Muscle of back (tissue), 11 donors: ENCODE measurements around the gene CR2. TPM values are rescaled to one million over a fixed set of nuclear protein-coding genes. Genes with fewer than 3 reads are reported as not detected.
"Not testable (repeated sequence)": the region's sequence is repeated elsewhere in the genome, so short reads cannot be mapped to it uniquely, and the experiment has no call there.

Source experiments
- DNase-seq, 3 donors: peaks; one replicate each; pipeline versions ENCODE4 v3.0.0 to v3.0.0-alpha.2; 2013
- polyA plus RNA-seq, 10 donors: library from polyadenylated mRNA; unstranded; fragments of 120-200 nt; gene quantifications; one replicate each; pipeline ENCODE4 v1.2.1, GENCODE V29; 2013; ENCODE audit not compliant: insufficient read length in 10 of 10

The CR2 gene
- polyA plus RNA-seq, 10 donors: 0.04 to 0.88 (median 0.19) TPM; not detected in 1

GRCh38 chr1:207444514-207445217 is 9.5 kb upstream of the CR2 start:
- no peak for DNase-seq

GRCh38 chr1:207453710-207454045 is 450 bp upstream of the CR2 start:
- DNase-seq: no peak

- peak in 1 of 3 donors; percentile 1 for DNase-seq
These were observed 1.1 kb downstream of the CR2 start for GRCh38 chr1:207455183-207455754.

GRCh38 chr1:207458414-207458813 is 4.3 kb downstream of the CR2 start:
- no peak for DNase-seq

- DNase-seq: no peak
These were observed 4.9 kb downstream of the CR2 start for GRCh38 chr1:207459008-207459407.

- DNase-seq: no peak
These were observed 7.5 kb downstream of the CR2 start for GRCh38 chr1:207461649-207462048.

- DNase-seq: no peak
These were observed 8.4 kb downstream of the CR2 start for GRCh38 chr1:207462535-207462934.

GRCh38 chr1:207463021-207463420 is 8.9 kb downstream of the CR2 start:
- no peak for DNase-seq

- no peak for DNase-seq
These were observed 9.4 kb downstream of the CR2 start for GRCh38 chr1:207463571-207463970.

GRCh38 chr1:207470927-207471326 is 16.8 kb downstream of the CR2 start:
- DNase-seq: no peak

GRCh38 chr1:207474210-207474609 is 20.1 kb downstream of the CR2 start:
- DNase-seq: no peak

- DNase-seq: no peak
These were observed 32.1 kb downstream of the CR2 start for GRCh38 chr1:207486198-207486597.

GRCh38 chr1:207487636-207488035 is 33.5 kb downstream of the CR2 start:
- no peak for DNase-seq

GRCh38 chr1:207493212-207493611 is 39.1 kb downstream of the CR2 start:
- DNase-seq: no peak

- DNase-seq: no peak
These were observed 40.0 kb downstream of the CR2 start for GRCh38 chr1:207494171-207494570.

GRCh38 chr1:207495281-207495680 is 41.2 kb downstream of the CR2 start:
- not testable (repeated sequence) for DNase-seq

- peak in 2 of 3 donors; percentile 13 to 57 for DNase-seq
These were observed 42.0 kb downstream of the CR2 start, which contains the start of gene CR1 for GRCh38 chr1:207495801-207496792. Gene CR1, plus strand, starts transcription at chr1:207496157. Its CDS starts 111 bp downstream, at chr1:207496268.

GRCh38 chr1:207497941-207498340 is 43.8 kb downstream of the CR2 start:
- no peak for DNase-seq

- DNase-seq: peak; percentile 57 to 82 (median 79)
These were observed 45.4 kb downstream of the CR2 start for GRCh38 chr1:207499573-207499972.

GRCh38 chr1:207500306-207500705 is 46.2 kb downstream of the CR2 start:
- no peak for DNase-seq

- no peak for DNase-seq
These were observed 46.9 kb downstream of the CR2 start for GRCh38 chr1:207501071-207501470.

GRCh38 chr1:207502726-207503125 is 48.6 kb downstream of the CR2 start:
- no peak for DNase-seq

GRCh38 chr1:207503950-207504349 is 49.8 kb downstream of the CR2 start:
- no peak for DNase-seq
